ENCODE measurements around the gene PFKL.
"Not testable (repeated sequence)": the region's sequence is repeated elsewhere in the genome, so short reads cannot be mapped to it uniquely, and the experiment has no call there.

The PFKL gene

GRCh38 chr21:44291936-44292811, 7.7 kb upstream of the PFKL start:
- intact Hi-C loops (cut with DNase I) = no loop called here
- no peak for DNase-seq

DNA sequence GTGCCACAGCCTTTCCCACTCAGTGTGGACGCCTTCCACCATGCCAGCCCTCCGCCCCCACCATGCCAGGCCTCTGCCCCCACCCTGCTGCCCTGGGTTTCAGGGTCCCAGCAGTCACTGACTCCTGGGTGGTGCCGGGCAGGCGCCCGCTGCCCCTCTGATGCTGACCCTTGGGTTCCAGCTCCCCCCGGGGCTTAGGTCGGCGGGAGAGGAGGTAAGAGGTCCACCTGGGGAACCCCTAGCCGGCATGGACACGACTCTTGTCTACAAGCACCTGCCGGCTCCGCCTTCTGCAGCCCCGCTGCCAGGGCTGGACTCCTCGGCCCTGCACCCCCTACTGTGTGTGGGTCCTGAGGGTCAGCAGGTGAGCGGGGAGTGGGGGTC, 7.0 kb upstream of the PFKL start:
- DNase-seq = no peak
- intact Hi-C loops (cut with DNase I) = no loop called here

DNA sequence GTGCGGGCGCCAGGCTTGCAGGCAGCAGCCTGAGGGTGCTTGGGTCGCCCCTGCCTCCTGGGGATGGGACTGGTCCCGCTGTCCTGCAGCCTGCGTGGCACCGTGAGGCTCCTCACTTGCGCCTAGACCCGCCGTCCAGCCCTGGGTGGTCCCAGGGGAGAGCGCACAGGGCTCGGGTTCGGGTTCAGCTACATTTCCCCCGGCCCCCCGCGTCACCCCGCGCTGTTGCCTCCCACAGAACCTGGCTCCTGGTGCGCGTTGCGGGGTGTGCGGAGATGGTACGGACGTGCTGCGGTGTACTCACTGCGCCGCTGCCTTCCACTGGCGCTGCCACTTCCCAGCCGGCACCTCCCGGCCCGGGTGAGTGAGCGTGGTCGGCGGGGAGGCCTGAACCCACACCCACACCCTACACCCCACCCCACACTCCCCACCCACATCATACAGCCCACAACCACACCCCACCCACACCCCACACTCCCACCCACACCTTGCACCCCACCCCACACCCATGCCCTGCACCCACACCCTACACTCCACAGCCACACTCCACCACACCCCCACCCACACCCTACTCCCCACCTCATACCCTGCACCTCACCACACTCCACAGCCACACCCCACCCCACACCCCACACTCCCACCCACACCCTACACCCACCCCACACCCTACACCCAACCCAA, 6.2 kb upstream of the PFKL start:
- intact Hi-C loops (cut with DNase I) = no loop called here
- no peak for DNase-seq

DNA sequence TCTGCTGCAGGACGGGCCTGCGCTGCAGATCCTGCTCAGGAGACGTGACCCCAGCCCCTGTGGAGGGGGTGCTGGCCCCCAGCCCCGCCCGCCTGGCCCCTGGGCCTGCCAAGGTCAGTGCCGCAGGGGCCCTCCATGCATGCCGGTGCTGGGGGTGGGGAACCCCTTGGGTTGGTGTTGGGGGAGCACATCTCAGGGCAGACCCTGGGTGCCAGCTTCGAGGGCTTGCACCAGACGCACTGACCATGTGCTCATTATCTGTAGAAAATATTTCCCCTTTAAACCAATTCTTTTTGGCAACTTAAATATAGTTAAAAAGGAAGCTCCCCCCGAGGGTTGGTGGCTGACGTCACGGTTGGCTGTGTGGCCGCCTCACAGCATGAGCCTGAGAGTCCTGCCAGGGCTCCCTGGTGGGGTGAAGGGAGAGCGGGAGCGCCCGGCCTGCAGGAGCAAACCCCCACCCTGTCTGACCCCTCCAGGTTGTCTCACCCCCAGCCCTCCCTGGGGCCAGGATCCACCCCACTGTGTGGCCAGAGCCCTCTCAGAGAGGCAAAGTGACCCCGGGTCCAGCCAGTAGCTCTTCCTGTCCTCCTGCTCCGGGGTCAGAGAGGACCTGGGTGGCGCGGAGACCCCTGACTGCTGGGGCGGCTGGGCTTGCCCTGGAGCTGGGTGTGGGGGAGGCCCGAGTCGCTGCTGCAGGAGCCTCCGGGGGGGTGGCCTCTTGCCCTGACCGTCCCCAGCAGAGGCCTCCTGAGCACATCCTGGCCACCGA, 5.3 kb upstream of the PFKL start:
- intact Hi-C loops (cut with DNase I) = no loop called here
- DNase-seq = peak in 29 of 42 donors; percentile 25 to 71 (median 52)

DNA sequence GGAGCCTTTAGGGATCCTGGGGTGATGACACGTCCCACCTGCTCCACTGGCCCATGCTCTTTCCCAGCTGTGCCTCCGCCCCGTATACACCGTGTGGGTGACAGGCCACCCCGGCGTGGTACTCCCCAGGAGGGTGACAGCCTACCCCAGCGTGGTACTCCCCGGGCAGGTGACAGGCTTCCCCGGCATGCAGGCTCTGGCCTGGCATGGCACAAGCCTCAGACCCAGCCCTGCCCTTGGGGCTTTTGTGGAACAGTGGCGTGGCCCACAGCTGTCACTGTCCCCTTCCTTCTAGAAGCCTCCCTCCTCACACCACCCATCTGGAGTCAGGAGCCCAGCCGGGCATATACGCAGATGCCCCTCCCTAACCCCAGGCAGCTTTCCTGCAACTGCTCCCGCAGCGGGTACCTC, 4.7 kb upstream of the PFKL start:
- no peak for DNase-seq
- intact Hi-C loops (cut with DNase I) = no loop called here

- DNase-seq = no peak
- intact Hi-C loops (cut with DNase I) = no loop called here
These were observed 4.2 kb upstream of the PFKL start for GRCh38 chr21:44295646-44296045.

DNA sequence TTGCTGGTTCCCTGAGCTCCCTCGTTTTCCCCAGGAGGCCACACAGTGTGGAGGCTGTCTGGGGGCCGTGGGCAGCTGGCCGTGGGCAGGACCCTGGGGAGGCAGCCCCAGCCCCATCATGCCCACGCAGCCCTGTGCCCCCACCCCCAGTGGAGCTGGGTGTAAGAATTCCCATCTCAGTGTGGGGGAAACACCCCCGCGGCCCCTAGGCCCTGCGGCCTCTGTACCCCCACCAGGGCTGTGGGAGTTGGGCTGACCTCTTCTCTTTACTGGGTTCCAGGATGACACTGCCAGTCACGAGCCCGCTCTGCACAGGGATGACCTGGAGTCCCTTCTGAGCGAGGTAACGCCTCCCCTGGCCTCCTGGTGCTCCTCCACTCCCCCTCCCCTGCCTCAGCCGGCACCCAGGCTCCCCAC, 3.7 kb upstream of the PFKL start:
- no peak for DNase-seq
- intact Hi-C loops (cut with DNase I) = no loop called here

GRCh38 chr21:44296916-44297315, 2.9 kb upstream of the PFKL start:
- intact Hi-C loops (cut with DNase I) = no loop called here
- DNase-seq = no peak

GRCh38 chr21:44297525-44298290, 2.1 kb upstream of the PFKL start:
- intact Hi-C loops (cut with DNase I) = no loop called here
- DNase-seq = peak; percentile 82 to 96 (median 90)

- no peak for DNase-seq
- intact Hi-C loops (cut with DNase I) = no loop called here
These were observed 1.6 kb upstream of the PFKL start for GRCh38 chr21:44298301-44298700.

- intact Hi-C loops (cut with DNase I) = no loop called here
- no peak for DNase-seq
These were observed 782 bp upstream of the PFKL start for GRCh38 chr21:44299085-44299457.

- intact Hi-C loops (cut with DNase I) = no loop called here
- peak in 38 of 42 donors; percentile 41 to 82 (median 62) for DNase-seq
These were observed 558 bp downstream of the PFKL start for GRCh38 chr21:44300262-44300959.

- intact Hi-C loops (cut with DNase I) = no loop called here
- DNase-seq = no peak
These were observed 1.3 kb downstream of the PFKL start for GRCh38 chr21:44301141-44301540.

DNA sequence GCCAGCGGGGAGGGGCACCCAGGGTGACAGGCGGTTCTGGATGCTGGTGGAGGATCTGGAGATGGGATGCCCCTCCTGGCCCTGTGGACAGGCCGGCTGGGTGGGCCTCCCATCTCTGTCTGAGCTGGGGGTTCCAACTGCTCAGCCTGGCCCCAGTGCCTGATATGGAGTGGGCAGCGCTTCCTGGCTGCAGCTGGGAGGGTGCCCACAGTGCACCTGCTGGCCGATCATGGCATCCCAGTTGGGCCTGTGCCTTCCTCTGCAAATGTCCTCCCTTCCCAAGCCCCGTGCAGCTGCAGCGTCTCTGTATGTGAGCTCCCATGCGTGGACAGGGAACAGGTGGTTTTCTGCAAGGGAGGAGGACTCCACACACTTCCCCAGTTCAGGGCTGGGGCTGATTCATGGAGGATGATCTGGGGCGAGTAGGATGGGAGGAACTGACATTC, 2.1 kb downstream of the PFKL start:
- intact Hi-C loops (cut with DNase I) = no loop called here
- peak in 9 of 42 donors; percentile 21 to 56 (median 33) for DNase-seq

GRCh38 chr21:44302573-44303401, 2.9 kb downstream of the PFKL start:
- DNase-seq = peak in 2 of 42 donors; percentile 24 to 42
- intact Hi-C loops (cut with DNase I) = not testable (repeated sequence)

DNA sequence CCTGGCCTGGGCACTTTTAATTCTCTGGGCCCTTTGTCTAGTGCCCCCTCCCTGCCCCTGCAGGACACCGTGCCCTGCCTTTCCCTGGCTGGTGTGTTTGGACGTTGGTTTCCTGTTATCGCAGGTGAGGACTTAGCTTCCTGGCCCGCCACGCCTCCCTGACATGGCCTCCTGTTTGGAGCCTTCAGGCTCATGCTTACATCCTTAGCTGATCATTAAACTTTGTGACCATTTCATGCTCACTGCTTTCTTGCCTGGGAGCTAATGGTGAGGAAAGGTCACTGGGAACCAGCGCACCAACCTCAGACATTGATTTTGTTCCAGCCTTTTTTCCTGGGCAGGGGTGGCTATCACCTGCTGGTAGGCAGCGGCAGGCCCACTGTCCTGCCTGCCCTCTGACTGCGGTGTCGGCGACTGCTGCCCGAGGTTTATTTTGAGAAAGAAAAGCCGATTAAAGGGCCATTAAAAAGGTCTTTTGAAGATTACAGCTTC, 3.7 kb downstream of the PFKL start:
- no peak for DNase-seq
- intact Hi-C loops (cut with DNase I) = no loop called here

DNA sequence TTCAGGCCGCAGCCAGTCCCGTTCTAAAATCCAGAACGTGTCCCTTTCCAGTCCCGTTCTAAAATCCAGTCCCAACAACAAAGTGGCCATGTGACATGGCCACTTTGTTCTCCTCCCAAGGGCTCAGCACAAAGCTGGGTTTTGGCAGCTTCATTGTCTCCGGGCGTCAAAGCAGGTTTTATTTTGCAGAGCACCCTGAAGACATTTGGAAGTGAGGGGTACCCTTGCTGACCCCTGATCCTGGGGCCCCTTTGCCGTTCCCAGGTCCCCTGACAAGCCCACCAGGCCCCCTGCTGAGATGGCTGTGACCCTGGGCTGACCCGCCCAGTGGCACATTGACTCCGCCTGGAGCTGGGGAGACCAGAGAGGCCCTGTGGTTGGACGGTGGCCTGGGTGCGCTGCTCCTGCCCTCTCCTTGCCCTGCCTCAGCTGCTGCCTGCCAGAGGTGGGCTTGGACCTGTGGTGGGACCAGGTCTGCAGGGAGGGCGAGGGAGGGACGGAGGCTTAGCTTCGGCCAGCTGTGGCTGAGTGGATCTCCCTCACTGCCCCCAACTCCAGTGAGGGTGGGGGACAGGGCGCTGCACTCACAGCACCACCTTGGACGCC, 4.3 kb downstream of the PFKL start:
- DNase-seq = peak in 16 of 42 donors; percentile 25 to 66 (median 42)
- intact Hi-C loops (cut with DNase I) = no loop called here

Data from head of caudate nucleus (tissue), 42 donors.